ENCODE data around the gene CREBBP.

The CREBBP gene

DNA sequence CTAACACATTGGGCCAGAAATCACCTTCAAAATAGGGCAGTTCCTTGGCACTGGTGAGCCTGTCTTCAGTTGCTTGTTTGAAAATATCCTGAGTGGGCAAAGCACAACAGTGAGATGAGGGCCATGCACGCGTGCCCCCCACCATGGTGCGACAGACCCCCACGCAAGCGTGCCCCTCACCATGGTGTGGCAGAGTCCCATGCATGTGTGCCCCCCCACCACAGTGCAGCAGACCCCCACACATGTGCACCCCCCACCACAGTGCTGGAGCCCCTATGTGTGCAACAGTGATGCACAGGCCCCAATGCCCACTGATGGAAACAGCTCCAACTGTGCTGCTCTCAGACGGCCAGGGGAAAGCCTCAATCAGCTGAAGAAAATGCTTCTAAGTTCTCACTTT lies 144.4 kb downstream of the CREBBP start:
- Histone ChIP-seq H3K36me3 (peaks cover 95% of the 10 kb centered on the region), H3K27ac (no peak overlapping the region), H3K9me3 (ENCODE audit: severe bottlenecking) (no peaks in the 10 kb centered on the region), H3K27me3 (ENCODE audit: insufficient read depth, low read depth, severe bottlenecking) (no peaks in the 10 kb centered on the region), H3K4me3 (ENCODE audit: low read depth, low read length) (no peak overlapping the region)
- TF ChIP-seq, protein P1, sequence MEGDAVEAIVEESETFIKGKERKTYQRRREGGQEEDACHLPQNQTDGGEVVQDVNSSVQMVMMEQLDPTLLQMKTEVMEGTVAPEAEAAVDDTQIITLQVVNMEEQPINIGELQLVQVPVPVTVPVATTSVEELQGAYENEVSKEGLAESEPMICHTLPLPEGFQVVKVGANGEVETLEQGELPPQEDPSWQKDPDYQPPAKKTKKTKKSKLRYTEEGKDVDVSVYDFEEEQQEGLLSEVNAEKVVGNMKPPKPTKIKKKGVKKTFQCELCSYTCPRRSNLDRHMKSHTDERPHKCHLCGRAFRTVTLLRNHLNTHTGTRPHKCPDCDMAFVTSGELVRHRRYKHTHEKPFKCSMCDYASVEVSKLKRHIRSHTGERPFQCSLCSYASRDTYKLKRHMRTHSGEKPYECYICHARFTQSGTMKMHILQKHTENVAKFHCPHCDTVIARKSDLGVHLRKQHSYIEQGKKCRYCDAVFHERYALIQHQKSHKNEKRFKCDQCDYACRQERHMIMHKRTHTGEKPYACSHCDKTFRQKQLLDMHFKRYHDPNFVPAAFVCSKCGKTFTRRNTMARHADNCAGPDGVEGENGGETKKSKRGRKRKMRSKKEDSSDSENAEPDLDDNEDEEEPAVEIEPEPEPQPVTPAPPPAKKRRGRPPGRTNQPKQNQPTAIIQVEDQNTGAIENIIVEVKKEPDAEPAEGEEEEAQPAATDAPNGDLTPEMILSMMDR (IDR thresholded peaks at IDR 0.05; ENCODE audit: low read depth, low read length), result no peak
- no peak for DNase-seq

DNA sequence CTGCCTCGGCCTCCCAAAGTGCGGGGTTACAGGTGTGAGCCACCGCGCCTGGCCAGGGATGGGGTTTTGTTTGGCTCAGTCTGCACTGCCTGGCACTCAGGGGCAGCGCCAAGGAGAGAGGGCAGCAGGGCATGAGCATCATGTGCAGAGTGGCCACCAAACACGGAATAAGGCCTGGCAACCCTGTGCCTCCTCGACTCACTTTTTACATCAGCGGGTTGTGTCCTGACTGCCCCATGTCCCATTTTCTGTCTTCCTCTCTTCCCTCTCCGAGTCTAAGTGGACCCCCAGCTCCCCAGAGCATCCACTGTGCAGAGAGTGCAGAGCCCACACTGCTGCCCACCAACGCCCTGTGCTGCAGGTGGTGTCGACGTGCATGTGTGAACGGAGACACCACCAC lies 145.0 kb downstream of the CREBBP start:
- Histone ChIP-seq H3K27ac (no peak overlapping the region), H3K9me3 (ENCODE audit: severe bottlenecking) (no peaks in the 10 kb centered on the region), H3K4me3 (ENCODE audit: low read depth, low read length) (no peak overlapping the region), H3K27me3 (ENCODE audit: insufficient read depth, low read depth, severe bottlenecking) (no peaks in the 10 kb centered on the region), H3K36me3 (peaks cover 95% of the 10 kb centered on the region)
- TF ChIP-seq, protein P1 (IDR thresholded peaks at IDR 0.05; ENCODE audit: low read depth, low read length), result no peak
- DNase-seq, result no peak

DNA sequence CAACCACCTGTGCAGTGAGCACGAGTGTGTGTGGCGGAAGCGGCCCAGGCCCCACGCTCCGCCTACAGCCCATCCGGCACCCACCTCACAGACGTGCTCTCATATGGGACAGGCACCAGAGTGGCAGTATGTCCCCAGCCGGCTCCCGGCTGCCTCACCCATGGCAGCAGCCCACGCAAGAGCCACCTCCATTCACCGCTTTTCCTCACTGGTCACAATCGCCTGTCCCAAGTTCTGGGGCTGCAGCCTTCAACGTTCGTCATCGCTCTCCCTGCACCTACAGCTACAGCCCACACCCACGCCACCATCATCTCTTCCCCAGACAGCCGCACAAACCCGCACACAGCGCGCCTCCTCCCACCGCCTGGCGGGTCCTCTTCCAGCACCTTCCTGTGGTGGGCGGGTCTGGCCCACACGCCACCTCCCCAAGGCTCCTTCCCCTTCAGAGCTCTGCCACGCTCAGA lies 145.7 kb downstream of the CREBBP start:
- H3K27ac ChIP-seq, result no peak overlapping the region
- TF ChIP-seq, protein P1 (IDR thresholded peaks at IDR 0.05; ENCODE audit: low read depth, low read length), result no peak
- H3K9me3 ChIP-seq (ENCODE audit: severe bottlenecking), result no peaks in the 10 kb centered on the region
- no peak for DNase-seq
- H3K36me3 ChIP-seq, result peaks cover 95% of the 10 kb centered on the region
- no peak overlapping the region for H3K4me3 ChIP-seq (ENCODE audit: low read depth, low read length)
- no peaks in the 10 kb centered on the region for H3K27me3 ChIP-seq (ENCODE audit: insufficient read depth, low read depth, severe bottlenecking)

DNA sequence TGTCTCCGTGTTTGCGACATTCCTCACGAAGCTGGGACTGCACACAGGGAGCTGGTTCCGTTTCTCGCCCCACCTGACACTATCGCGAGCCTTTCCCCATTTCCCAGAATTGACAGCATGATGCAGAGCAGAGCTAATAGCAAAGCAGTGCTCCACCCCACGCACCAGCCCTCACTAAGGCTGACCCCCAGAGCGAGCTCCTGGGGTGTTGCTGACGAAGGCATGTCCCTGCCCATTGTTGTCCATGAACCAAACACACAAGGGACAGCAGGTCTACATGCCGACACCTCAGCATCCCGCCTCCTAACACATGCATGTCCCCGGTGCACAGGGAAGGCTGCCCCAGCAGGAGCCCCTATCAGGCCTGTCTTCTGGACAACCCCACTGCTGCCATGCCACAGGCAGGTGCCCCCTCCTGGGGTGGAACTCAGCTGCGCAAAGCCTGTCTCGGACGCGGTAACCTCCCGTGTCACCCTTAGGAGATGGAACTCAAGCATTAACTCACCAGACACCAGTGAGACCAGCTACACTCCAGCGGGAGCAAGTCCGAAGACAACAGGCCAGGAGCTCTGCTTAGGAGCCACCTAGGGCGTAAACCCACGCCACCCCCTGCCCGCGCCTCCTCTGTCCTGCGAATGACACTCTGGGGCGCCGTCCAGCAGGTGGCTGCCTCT lies 146.3 kb downstream of the CREBBP start:
- TF ChIP-seq, protein P1 (IDR thresholded peaks at IDR 0.05; ENCODE audit: low read depth, low read length), result no peak
- no peaks in the 10 kb centered on the region for H3K9me3 ChIP-seq (ENCODE audit: severe bottlenecking)
- no peaks in the 10 kb centered on the region for H3K27me3 ChIP-seq (ENCODE audit: insufficient read depth, low read depth, severe bottlenecking)
- no peak for DNase-seq
- no peak overlapping the region for H3K27ac ChIP-seq
- no peak overlapping the region for H3K4me3 ChIP-seq (ENCODE audit: low read depth, low read length)
- peaks cover 94% of the 10 kb centered on the region for H3K36me3 ChIP-seq

DNA sequence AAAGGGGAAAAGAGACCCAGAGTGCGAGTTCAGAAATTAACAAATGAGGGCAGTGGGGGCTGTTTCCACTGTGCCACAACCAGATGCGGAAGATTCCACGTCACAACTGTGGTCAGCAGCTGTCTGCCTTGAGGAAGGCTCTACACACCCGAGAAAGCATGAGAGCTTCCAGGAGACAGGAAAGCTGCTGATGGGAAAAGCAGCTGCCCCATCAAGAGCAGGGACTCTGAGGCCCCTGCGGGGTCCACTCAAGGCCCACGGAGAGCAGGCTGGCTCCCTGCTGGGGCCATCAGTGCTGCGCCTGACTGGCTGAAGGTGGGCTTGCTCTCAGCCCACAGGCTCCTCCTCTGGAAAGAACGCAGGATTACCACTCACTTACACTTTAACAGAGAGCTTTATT lies 148.3 kb downstream of the CREBBP start:
- no peaks in the 10 kb centered on the region for H3K9me3 ChIP-seq (ENCODE audit: severe bottlenecking)
- TF ChIP-seq, protein P1 (IDR thresholded peaks at IDR 0.05; ENCODE audit: low read depth, low read length), result no peak
- no peak overlapping the region for H3K4me3 ChIP-seq (ENCODE audit: low read depth, low read length)
- DNase-seq, result no peak
- peaks cover 90% of the 10 kb centered on the region for H3K36me3 ChIP-seq
- H3K27ac ChIP-seq, result no peak overlapping the region
- H3K27me3 ChIP-seq (ENCODE audit: insufficient read depth, low read depth, severe bottlenecking), result no peaks in the 10 kb centered on the region

All from WERI-Rb-1 (cell line).